ENCODE results near the gene CHL1.

Gene CHL1

GRCh38 chr3:204102-204501, 7.5 kb downstream of the CHL1 start:
- Histone ChIP-seq H3K4me2 (ENCODE audit: low read length) (no peak overlapping the region), H3K36me3 (ENCODE audit: control insufficient read depth, low read length) (no peaks in the 10 kb centered on the region), H3K27ac (ENCODE audit: low read depth, low read length) (no peak overlapping the region), H3K27me3 (ENCODE audit: control insufficient read depth, low read length) (no peaks in the 10 kb centered on the region), H3K4me3 (ENCODE audit: low read length) (no peak overlapping the region), H3K9me3 (ENCODE audit: control insufficient read depth, insufficient read depth, low read length) (no peaks in the 10 kb centered on the region), H3F3A (ENCODE audit: control insufficient read depth, insufficient read depth) (no peaks in the 10 kb centered on the region), H3K79me2 (ENCODE audit: control insufficient read depth, low read length) (no peaks in the 10 kb centered on the region), H4K20me1 (ENCODE audit: control insufficient read depth, insufficient read depth, low read depth, low read length) (no peaks in the 10 kb centered on the region), H3K9me2 (replicated peaks; ENCODE audit: control insufficient read depth, low read length) (no peaks in the 10 kb centered on the region), H3K4me1 (ENCODE audit: control insufficient read depth, low read length) (no peaks in the 10 kb centered on the region)
- no peak for TF ChIP-seq EZH2phosphoT487 (IDR thresholded peaks at IDR 0.05; ENCODE audit: borderline replicate concordance, low read length)
- TF ChIP-seq CTCF (IDR thresholded peaks at IDR 0.05; ENCODE audit: low read depth, low read length, poor library complexity, severe bottlenecking), result no peak

DNA sequence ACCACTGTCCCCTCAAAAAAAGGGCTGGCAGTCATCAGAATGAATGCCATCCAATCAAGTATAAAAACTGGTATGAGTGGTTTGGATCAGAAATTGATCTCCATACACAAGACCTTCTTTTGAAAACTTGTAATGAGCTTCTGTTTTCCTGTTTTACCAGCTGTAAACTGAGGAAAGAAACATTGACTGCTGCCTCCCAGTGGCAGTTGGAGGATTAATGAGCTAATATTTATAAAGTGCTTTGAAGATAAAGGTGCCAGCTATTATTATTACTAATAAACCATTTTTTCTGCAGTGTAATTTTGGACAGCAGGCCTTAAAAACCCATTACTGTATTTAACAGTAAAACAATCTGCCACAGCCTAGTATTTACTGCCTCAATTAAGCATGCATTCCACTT, 11.4 kb downstream of the CHL1 start:
- H3F3A ChIP-seq (ENCODE audit: control insufficient read depth, insufficient read depth), result no peaks in the 10 kb centered on the region
- no peaks in the 10 kb centered on the region for H3K9me3 ChIP-seq (ENCODE audit: control insufficient read depth, insufficient read depth, low read length)
- H3K4me1 ChIP-seq (ENCODE audit: control insufficient read depth, low read length), result no peaks in the 10 kb centered on the region
- no peaks in the 10 kb centered on the region for H3K36me3 ChIP-seq (ENCODE audit: control insufficient read depth, low read length)
- no peaks in the 10 kb centered on the region for H4K20me1 ChIP-seq (ENCODE audit: control insufficient read depth, insufficient read depth, low read depth, low read length)
- H3K9me2 ChIP-seq (replicated peaks; ENCODE audit: control insufficient read depth, low read length), result no peaks in the 10 kb centered on the region
- H3K4me2 ChIP-seq (ENCODE audit: low read length), result no peak overlapping the region
- no peaks in the 10 kb centered on the region for H3K27me3 ChIP-seq (ENCODE audit: control insufficient read depth, low read length)
- no peaks in the 10 kb centered on the region for H3K79me2 ChIP-seq (ENCODE audit: control insufficient read depth, low read length)
- no peak for TF ChIP-seq EZH2phosphoT487 (IDR thresholded peaks at IDR 0.05; ENCODE audit: borderline replicate concordance, low read length)
- no peak for TF ChIP-seq CTCF (IDR thresholded peaks at IDR 0.05; ENCODE audit: low read depth, low read length, poor library complexity, severe bottlenecking)
- H3K27ac ChIP-seq (ENCODE audit: low read depth, low read length), result no peak overlapping the region
- H3K4me3 ChIP-seq (ENCODE audit: low read length), result no peak overlapping the region

GRCh38 chr3:210669-211068, 14.1 kb downstream of the CHL1 start:
- Histone ChIP-seq H3K4me1 (ENCODE audit: control insufficient read depth, low read length) (no peaks in the 10 kb centered on the region), H3K36me3 (ENCODE audit: control insufficient read depth, low read length) (no peaks in the 10 kb centered on the region), H3K9me2 (replicated peaks; ENCODE audit: control insufficient read depth, low read length) (no peaks in the 10 kb centered on the region), H3K9me3 (ENCODE audit: control insufficient read depth, insufficient read depth, low read length) (no peaks in the 10 kb centered on the region), H3F3A (ENCODE audit: control insufficient read depth, insufficient read depth) (no peaks in the 10 kb centered on the region), H3K4me2 (ENCODE audit: low read length) (no peak overlapping the region), H3K27ac (ENCODE audit: low read depth, low read length) (no peak overlapping the region), H3K4me3 (ENCODE audit: low read length) (no peak overlapping the region), H4K20me1 (ENCODE audit: control insufficient read depth, insufficient read depth, low read depth, low read length) (no peaks in the 10 kb centered on the region), H3K27me3 (ENCODE audit: control insufficient read depth, low read length) (no peaks in the 10 kb centered on the region), H3K79me2 (ENCODE audit: control insufficient read depth, low read length) (no peaks in the 10 kb centered on the region)
- TF ChIP-seq CTCF (IDR thresholded peaks at IDR 0.05; ENCODE audit: low read depth, low read length, poor library complexity, severe bottlenecking) (no peak), EZH2phosphoT487 (IDR thresholded peaks at IDR 0.05; ENCODE audit: borderline replicate concordance, low read length) (no peak)

GRCh38 chr3:212432-212831, 15.9 kb downstream of the CHL1 start:
- Histone ChIP-seq H3K4me2 (ENCODE audit: low read length) (no peak overlapping the region), H3K79me2 (ENCODE audit: control insufficient read depth, low read length) (no peaks in the 10 kb centered on the region), H3K36me3 (ENCODE audit: control insufficient read depth, low read length) (no peaks in the 10 kb centered on the region), H3F3A (ENCODE audit: control insufficient read depth, insufficient read depth) (no peaks in the 10 kb centered on the region), H3K4me3 (ENCODE audit: low read length) (no peak overlapping the region), H3K27me3 (ENCODE audit: control insufficient read depth, low read length) (no peaks in the 10 kb centered on the region), H4K20me1 (ENCODE audit: control insufficient read depth, insufficient read depth, low read depth, low read length) (no peaks in the 10 kb centered on the region), H3K27ac (ENCODE audit: low read depth, low read length) (no peak overlapping the region), H3K9me2 (replicated peaks; ENCODE audit: control insufficient read depth, low read length) (no peaks in the 10 kb centered on the region), H3K9me3 (ENCODE audit: control insufficient read depth, insufficient read depth, low read length) (no peaks in the 10 kb centered on the region), H3K4me1 (ENCODE audit: control insufficient read depth, low read length) (no peaks in the 10 kb centered on the region)
- TF ChIP-seq EZH2phosphoT487 (IDR thresholded peaks at IDR 0.05; ENCODE audit: borderline replicate concordance, low read length), result no peak
- TF ChIP-seq CTCF (IDR thresholded peaks at IDR 0.05; ENCODE audit: low read depth, low read length, poor library complexity, severe bottlenecking), result no peak
